ENCODE results near the gene SH2D7.

Gene SH2D7

GRCh38 chr15:78103406-78104118 lies 11.2 kb downstream of the SH2D7 start:
- DNase-seq (ENCODE audit: low read depth, low spot score) = no peak

GRCh38 chr15:78104119-78104479 lies 11.7 kb downstream of the SH2D7 start:
- no peak for DNase-seq (ENCODE audit: low read depth, low spot score)

GRCh38 chr15:78104566-78105475 lies 12.5 kb downstream of the SH2D7 start:
- DNase-seq (ENCODE audit: low read depth, low spot score) = no peak

GRCh38 chr15:78105476-78106241 lies 13.3 kb downstream of the SH2D7 start:
- no peak for DNase-seq (ENCODE audit: low read depth, low spot score)

GRCh38 chr15:78107471-78107870 lies 15.1 kb downstream of the SH2D7 start:
- DNase-seq (ENCODE audit: low read depth, low spot score) = no peak

GRCh38 chr15:78108300-78109084 lies 16.1 kb downstream of the SH2D7 start:
- peak; percentile 93 for DNase-seq (ENCODE audit: low read depth, low spot score)

GRCh38 chr15:78109156-78109555 lies 16.8 kb downstream of the SH2D7 start:
- no peak for DNase-seq (ENCODE audit: low read depth, low spot score)

GRCh38 chr15:78110096-78110495 lies 17.7 kb downstream of the SH2D7 start:
- DNase-seq (ENCODE audit: low read depth, low spot score) = no peak

GRCh38 chr15:78110916-78111475 lies 18.6 kb downstream of the SH2D7 start:
- no peak for DNase-seq (ENCODE audit: low read depth, low spot score)

- no peak for DNase-seq (ENCODE audit: low read depth, low spot score)
These were observed 19.4 kb downstream of the SH2D7 start for GRCh38 chr15:78111788-78112187.

GRCh38 chr15:78112551-78112950 lies 20.2 kb downstream of the SH2D7 start:
- DNase-seq (ENCODE audit: low read depth, low spot score) = no peak

- DNase-seq (ENCODE audit: low read depth, low spot score) = no peak
These were observed 28.2 kb downstream of the SH2D7 start for GRCh38 chr15:78120523-78120922.

- DNase-seq (ENCODE audit: low read depth, low spot score) = no peak
These were observed 32.9 kb downstream of the SH2D7 start for GRCh38 chr15:78125267-78125666.

GRCh38 chr15:78127882-78128281 lies 35.5 kb downstream of the SH2D7 start:
- no peak for DNase-seq (ENCODE audit: low read depth, low spot score)

GRCh38 chr15:78129077-78129750 lies 36.9 kb downstream of the SH2D7 start:
- DNase-seq (ENCODE audit: low read depth, low spot score) = peak; percentile 62

GRCh38 chr15:78129751-78130287 lies 37.5 kb downstream of the SH2D7 start:
- no peak for DNase-seq (ENCODE audit: low read depth, low spot score)

- no peak for DNase-seq (ENCODE audit: low read depth, low spot score)
These were observed 38.3 kb downstream of the SH2D7 start for GRCh38 chr15:78130466-78131294.

- peak; percentile 93 for DNase-seq (ENCODE audit: low read depth, low spot score)
These were observed 39.1 kb downstream of the SH2D7 start, which contains the start of gene CIB2 for GRCh38 chr15:78131295-78132061. CIB2 (minus strand) TSS chr15:78131445; CDS start chr15:78131215, 230 bp downstream.

Data from astrocyte of the hippocampus (primary cell).